Measurements from ENCODE around the gene TRPM5.

The TRPM5 gene

DNA sequence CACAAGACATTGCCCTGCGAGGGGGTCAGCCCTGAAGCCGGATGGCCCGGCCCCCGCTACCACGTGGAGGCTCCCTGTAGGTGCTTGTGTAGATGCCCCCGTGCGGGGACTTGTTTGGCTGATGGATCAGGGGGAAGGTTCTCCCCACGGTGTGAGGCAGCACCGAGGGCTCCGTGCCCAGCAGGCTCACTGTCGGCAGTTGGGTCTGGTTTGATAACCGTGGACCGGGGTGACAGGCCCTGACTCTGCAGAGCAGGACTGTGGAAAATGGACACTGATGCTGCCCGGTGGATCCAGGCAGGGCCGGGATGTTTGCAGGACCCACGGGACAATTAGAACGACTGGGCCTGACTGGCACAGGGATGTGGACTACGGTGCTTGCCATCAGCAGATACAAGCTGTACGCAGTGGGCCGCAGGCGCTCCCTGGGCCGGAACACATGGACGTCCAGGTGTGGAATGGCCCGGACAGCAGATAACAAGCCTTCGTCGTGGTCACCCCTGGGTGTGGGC, 19.5 kb upstream of the TRPM5 start:
- Histone ChIP-seq H3K36me3 (replicated peaks; ENCODE audit: insufficient read depth, low read length) (no peaks in the 10 kb centered on the region), H3K4me1 (ENCODE audit: low read length) (peaks cover 50% of the 10 kb centered on the region), H3K79me2 (ENCODE audit: low read length) (peaks cover 78% of the 10 kb centered on the region), H3K27me3 (replicated peaks; ENCODE audit: insufficient read depth, low read length) (no peaks in the 10 kb centered on the region), H3K9ac (ENCODE audit: low read length) (no peak overlapping the region), H2AFZ (ENCODE audit: low read length) (no peak overlapping the region), H3K4me3 (ENCODE audit: low read length) (no peak overlapping the region), H4K20me1 (ENCODE audit: insufficient read depth, low read length) (no peaks in the 10 kb centered on the region), H3K27ac (ENCODE audit: low read length) (no peak overlapping the region), H3K4me2 (ENCODE audit: low read depth, low read length) (no peak overlapping the region), H3K9me3 (replicated peaks; ENCODE audit: insufficient read depth, low read length) (no peaks in the 10 kb centered on the region), H3K9me2 (replicated peaks; ENCODE audit: insufficient read depth, low read length) (no peaks in the 10 kb centered on the region), H3F3A (ENCODE audit: insufficient read depth, low read length) (peaks cover 24% of the 10 kb centered on the region)
- TF ChIP-seq, protein P1, sequence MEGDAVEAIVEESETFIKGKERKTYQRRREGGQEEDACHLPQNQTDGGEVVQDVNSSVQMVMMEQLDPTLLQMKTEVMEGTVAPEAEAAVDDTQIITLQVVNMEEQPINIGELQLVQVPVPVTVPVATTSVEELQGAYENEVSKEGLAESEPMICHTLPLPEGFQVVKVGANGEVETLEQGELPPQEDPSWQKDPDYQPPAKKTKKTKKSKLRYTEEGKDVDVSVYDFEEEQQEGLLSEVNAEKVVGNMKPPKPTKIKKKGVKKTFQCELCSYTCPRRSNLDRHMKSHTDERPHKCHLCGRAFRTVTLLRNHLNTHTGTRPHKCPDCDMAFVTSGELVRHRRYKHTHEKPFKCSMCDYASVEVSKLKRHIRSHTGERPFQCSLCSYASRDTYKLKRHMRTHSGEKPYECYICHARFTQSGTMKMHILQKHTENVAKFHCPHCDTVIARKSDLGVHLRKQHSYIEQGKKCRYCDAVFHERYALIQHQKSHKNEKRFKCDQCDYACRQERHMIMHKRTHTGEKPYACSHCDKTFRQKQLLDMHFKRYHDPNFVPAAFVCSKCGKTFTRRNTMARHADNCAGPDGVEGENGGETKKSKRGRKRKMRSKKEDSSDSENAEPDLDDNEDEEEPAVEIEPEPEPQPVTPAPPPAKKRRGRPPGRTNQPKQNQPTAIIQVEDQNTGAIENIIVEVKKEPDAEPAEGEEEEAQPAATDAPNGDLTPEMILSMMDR (IDR thresholded peaks at IDR 0.05; ENCODE audit: low read length): no peak
- TF ChIP-seq EZH2 (optimal IDR thresholded peaks at IDR 0.05; ENCODE audit: low read depth, low read length) (no peak), EZH2phosphoT487 (IDR thresholded peaks at IDR 0.05; ENCODE audit: low read length) (no peak)
- DNase-seq: no peak

DNA sequence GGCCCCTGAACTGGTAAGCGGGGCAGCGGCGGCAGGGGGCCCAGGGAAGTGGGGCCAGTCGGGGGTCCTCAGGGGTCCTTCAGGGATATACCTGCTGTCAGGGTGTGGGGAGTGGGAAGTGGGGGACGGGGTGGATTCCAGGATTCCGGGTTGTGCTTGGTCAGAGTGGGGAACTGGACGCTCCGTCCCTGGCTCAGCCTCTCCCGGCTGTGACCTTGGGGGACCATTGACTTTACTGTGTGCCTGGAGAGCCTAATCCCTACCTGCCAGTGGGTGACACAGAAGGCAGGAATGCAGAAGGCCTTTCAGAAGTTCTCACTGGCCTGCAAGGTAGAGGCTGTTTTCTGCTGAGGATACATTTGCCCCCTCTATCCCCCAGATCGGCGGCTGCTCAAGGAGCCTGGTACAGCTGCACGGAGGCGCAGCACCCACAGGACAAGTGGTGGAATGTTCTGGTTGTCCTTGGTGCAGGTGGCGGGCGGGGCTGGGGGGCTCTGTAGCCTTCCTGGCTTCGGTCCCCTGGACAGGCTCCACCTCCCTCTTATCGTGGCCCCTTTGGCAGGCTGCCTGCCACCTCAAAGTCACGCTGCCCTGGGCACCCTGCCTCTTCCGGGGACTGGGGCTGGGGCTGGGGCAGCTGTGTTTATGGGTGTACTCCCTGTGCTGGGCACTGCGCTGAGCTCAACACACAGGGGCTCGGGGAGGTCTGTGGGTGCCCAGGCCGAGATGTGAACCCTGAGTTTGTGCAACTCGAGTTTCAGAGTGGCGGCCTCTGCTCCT, 18.9 kb upstream of the TRPM5 start:
- H3K4me3 ChIP-seq (ENCODE audit: low read length): no peak overlapping the region
- H3K4me1 ChIP-seq (ENCODE audit: low read length): peaks cover 56% of the 10 kb centered on the region
- peaks cover 72% of the 10 kb centered on the region for H3K79me2 ChIP-seq (ENCODE audit: low read length)
- H3K9me2 ChIP-seq (replicated peaks; ENCODE audit: insufficient read depth, low read length): no peaks in the 10 kb centered on the region
- no peak overlapping the region for H3K4me2 ChIP-seq (ENCODE audit: low read depth, low read length)
- H3K9ac ChIP-seq (ENCODE audit: low read length): no peak overlapping the region
- no peaks in the 10 kb centered on the region for H3K9me3 ChIP-seq (replicated peaks; ENCODE audit: insufficient read depth, low read length)
- no peaks in the 10 kb centered on the region for H4K20me1 ChIP-seq (ENCODE audit: insufficient read depth, low read length)
- DNase-seq: no peak
- no peak overlapping the region for H2AFZ ChIP-seq (ENCODE audit: low read length)
- no peaks in the 10 kb centered on the region for H3K27me3 ChIP-seq (replicated peaks; ENCODE audit: insufficient read depth, low read length)
- peaks cover 30% of the 10 kb centered on the region for H3F3A ChIP-seq (ENCODE audit: insufficient read depth, low read length)
- no peak overlapping the region for H3K27ac ChIP-seq (ENCODE audit: low read length)
- TF ChIP-seq, protein P1 (IDR thresholded peaks at IDR 0.05; ENCODE audit: low read length): no peak
- TF ChIP-seq EZH2 (optimal IDR thresholded peaks at IDR 0.05; ENCODE audit: low read depth, low read length) (no peak), EZH2phosphoT487 (IDR thresholded peaks at IDR 0.05; ENCODE audit: low read length) (no peak)
- H3K36me3 ChIP-seq (replicated peaks; ENCODE audit: insufficient read depth, low read length): no peaks in the 10 kb centered on the region

DNA sequence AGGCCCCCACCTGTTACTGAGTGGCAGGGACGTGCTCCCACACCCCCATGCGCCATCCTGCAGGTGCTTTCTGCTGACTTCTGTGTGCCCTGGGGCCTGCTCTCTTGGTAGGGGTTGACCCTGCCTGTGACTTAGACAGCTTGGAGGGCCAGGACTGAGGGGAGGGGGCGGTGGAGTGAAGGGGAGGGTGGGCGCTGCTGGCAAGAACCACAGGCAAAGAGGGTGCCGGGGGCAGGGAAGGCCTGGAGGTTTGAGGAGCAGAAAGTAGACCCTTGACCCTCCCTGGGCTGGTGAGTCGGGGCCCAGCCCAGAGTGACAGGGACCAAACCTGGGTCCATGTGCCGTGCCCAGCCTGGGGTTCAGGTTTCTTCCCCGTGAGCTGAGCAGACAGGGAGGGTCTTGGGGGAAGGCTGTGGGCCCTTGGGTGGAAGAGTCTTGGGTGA, 18.2 kb upstream of the TRPM5 start:
- DNase-seq: no peak
- Histone ChIP-seq H3K9me2 (replicated peaks; ENCODE audit: insufficient read depth, low read length) (no peaks in the 10 kb centered on the region), H3F3A (ENCODE audit: insufficient read depth, low read length) (peaks cover 33% of the 10 kb centered on the region), H3K36me3 (replicated peaks; ENCODE audit: insufficient read depth, low read length) (no peaks in the 10 kb centered on the region), H4K20me1 (ENCODE audit: insufficient read depth, low read length) (no peaks in the 10 kb centered on the region), H3K9me3 (replicated peaks; ENCODE audit: insufficient read depth, low read length) (no peaks in the 10 kb centered on the region), H3K4me3 (ENCODE audit: low read length) (no peak overlapping the region), H3K4me2 (ENCODE audit: low read depth, low read length) (no peak overlapping the region), H3K9ac (ENCODE audit: low read length) (no peak overlapping the region), H3K27me3 (replicated peaks; ENCODE audit: insufficient read depth, low read length) (no peaks in the 10 kb centered on the region), H3K79me2 (ENCODE audit: low read length) (peaks cover 71% of the 10 kb centered on the region), H2AFZ (ENCODE audit: low read length) (no peak overlapping the region), H3K4me1 (ENCODE audit: low read length) (peaks cover 56% of the 10 kb centered on the region), H3K27ac (ENCODE audit: low read length) (no peak overlapping the region)
- TF ChIP-seq EZH2phosphoT487 (IDR thresholded peaks at IDR 0.05; ENCODE audit: low read length) (no peak), EZH2 (optimal IDR thresholded peaks at IDR 0.05; ENCODE audit: low read depth, low read length) (no peak)
- TF ChIP-seq, protein P1 (IDR thresholded peaks at IDR 0.05; ENCODE audit: low read length): no peak

All from MM.1S (cell line).